Measurements from ENCODE around the gene SUMF1.

DNA sequence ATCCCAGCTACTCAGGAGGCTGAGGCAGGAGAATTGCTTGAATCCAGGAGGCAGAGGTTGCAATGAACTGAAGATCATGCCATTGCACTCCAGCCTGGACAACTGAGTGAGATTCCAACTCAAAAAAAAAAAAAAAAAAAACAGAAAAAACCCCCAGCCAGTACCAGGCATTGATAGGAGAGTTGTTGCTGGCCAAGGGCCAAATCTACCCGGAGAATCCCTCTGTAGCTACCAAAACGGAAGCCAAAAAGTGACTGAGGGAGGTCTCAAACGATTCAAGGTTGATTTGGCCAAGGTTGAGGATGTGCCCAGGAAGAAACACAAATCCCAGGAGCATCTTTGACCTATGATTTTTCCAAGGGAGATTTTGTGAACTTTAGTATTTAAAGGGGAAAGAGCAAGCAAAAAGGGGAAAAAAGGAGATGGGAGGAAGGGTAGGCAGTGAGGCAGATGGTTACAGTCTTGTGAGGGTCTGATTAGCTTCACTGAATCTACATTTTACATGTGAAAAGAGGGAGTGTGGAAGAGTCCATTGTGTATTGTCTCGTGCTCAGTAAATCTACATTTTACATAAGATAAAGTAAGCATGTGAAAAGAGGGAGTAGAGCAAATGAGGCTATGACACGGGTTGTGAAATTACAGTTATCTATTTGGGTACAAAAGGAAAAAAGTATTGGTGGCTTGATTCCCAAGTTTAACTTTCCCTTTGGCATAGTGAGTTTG is 131.1 kb downstream of the SUMF1 start:
- TF ChIP-seq, protein P1, sequence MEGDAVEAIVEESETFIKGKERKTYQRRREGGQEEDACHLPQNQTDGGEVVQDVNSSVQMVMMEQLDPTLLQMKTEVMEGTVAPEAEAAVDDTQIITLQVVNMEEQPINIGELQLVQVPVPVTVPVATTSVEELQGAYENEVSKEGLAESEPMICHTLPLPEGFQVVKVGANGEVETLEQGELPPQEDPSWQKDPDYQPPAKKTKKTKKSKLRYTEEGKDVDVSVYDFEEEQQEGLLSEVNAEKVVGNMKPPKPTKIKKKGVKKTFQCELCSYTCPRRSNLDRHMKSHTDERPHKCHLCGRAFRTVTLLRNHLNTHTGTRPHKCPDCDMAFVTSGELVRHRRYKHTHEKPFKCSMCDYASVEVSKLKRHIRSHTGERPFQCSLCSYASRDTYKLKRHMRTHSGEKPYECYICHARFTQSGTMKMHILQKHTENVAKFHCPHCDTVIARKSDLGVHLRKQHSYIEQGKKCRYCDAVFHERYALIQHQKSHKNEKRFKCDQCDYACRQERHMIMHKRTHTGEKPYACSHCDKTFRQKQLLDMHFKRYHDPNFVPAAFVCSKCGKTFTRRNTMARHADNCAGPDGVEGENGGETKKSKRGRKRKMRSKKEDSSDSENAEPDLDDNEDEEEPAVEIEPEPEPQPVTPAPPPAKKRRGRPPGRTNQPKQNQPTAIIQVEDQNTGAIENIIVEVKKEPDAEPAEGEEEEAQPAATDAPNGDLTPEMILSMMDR (IDR thresholded peaks at IDR 0.05), result no peak
- TF ChIP-seq POLR2A (IDR thresholded peaks at IDR 0.05; ENCODE audit: low read depth), result no peak
- no peak for TF ChIP-seq EP300 (IDR thresholded peaks at IDR 0.05)
- TF ChIP-seq POLR2AphosphoS5 (IDR thresholded peaks at IDR 0.05), result no peak

All from esophagus muscularis mucosa (tissue), 4 donors.